ENCODE measurements around the gene UBE2Q1.

DNA sequence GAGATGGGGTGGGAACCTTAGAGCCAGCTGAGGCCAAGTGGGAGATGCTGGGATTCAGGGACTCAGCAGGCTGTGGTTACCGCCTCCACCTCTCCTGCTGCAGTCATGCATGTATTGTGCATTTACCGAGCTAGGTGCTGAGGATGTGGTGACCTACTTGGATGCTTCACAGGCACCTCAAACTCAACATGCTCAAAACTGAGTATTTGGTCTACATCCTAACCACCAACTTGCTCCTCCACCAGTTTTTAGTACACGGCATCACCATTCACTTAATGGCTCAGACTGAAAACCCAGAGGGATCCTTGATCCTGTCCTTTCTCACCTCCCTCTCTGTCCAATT lies 14.7 kb upstream of the UBE2Q1 start:
- no peak for TF ChIP-seq ZNF384 (IDR thresholded peaks at IDR 0.05)
- TF ChIP-seq L3MBTL2 (conservative IDR thresholded peaks at IDR 0.05) = no peak
- TF ChIP-seq FOXA1 (IDR thresholded peaks at IDR 0.05) = no peak
- no peak for TF ChIP-seq SP1 (IDR thresholded peaks at IDR 0.05)
- TF ChIP-seq BHLHE40 (IDR thresholded peaks at IDR 0.05; ENCODE audit: borderline replicate concordance) = no peak
- TF ChIP-seq ELF4 (IDR thresholded peaks at IDR 0.05) = no peak
- TF ChIP-seq TARDBP (IDR thresholded peaks at IDR 0.05) = no peak
- TF ChIP-seq SUZ12 (IDR thresholded peaks at IDR 0.05) = no peak
- no peak for TF ChIP-seq HDGF (IDR thresholded peaks at IDR 0.05; ENCODE audit: borderline replicate concordance)
- TF ChIP-seq FOXM1 (IDR thresholded peaks at IDR 0.05; ENCODE audit: borderline replicate concordance) = no peak
- TF ChIP-seq ARNT (IDR thresholded peaks at IDR 0.05) = no peak
- no peak for TF ChIP-seq FOXK2 (IDR thresholded peaks at IDR 0.05)
- no peak for TF ChIP-seq LEF1 (IDR thresholded peaks at IDR 0.05; ENCODE audit: borderline replicate concordance)
- no peak for TF ChIP-seq NFRKB (IDR thresholded peaks at IDR 0.05)

All from HEK293T (cell line).